Upper lobe of left lung (tissue), 6 donors: ENCODE measurements around the gene ADAP1. TPM values are rescaled to one million over a fixed set of nuclear protein-coding genes. Genes with fewer than 3 reads are reported as not detected.

ENCODE experiments used
- ATAC-seq, 2 donors: fragments of 200-7000 bp; cut with Tn5 transposase; one replicate each; pipeline ENCODE4 v1.9.1; 2022; ENCODE audit warnings: mild to moderate bottlenecking in 2 of 2, moderate library complexity in 2 of 2; ENCODE audit not compliant: low FRiP score in 2 of 2
- DNase-seq, 2 donors: peaks; one replicate each; pipeline ENCODE4 v3.0.0-alpha.2; 2019 to 2020
- H3K27ac ChIP-seq, 4 donors: fragments of 200-600 bp; sonication (generic); one replicate each; pipeline ENCODE4 v1.5.1; 2016 to 2019
- H3K27me3 ChIP-seq, 4 donors: fragments of 200-600 bp; sonication (generic); one replicate each; pipeline ENCODE4 v1.5.1; 2017 to 2019
- H3K36me3 ChIP-seq, 4 donors: fragments of 200-600 bp; sonication (generic); one replicate each; pipeline ENCODE4 v1.5.1; 2016 to 2019
- H3K4me1 ChIP-seq, 4 donors: fragments of 200-600 bp; sonication (generic); one replicate each; pipeline ENCODE4 v1.5.1; 2018 to 2019
- H3K4me3 ChIP-seq, 4 donors: fragments of 200-600 bp; sonication (generic); one replicate each; pipeline ENCODE4 v1.5.1; 2017 to 2019; ENCODE audit warnings: mild to moderate bottlenecking in 2 of 4, moderate library complexity in 1 of 4
- H3K9me3 ChIP-seq, 4 donors: fragments of 200-600 bp; sonication (generic); one replicate each; pipeline ENCODE4 v1.5.1; 2018 to 2019
- EP300 ChIP-seq, 4 donors: sonication (generic); formaldehyde crosslinking; IDR thresholded peaks; one replicate each; pipeline ENCODE4 v1.5.1; 2017; ENCODE audit warnings: antibody characterized with exemption in 4 of 4, control low read depth in 2 of 4
- POLR2A ChIP-seq, 4 donors: fragments of 450-650 bp; IDR thresholded peaks; one replicate each; pipeline ENCODE4 v1.5.1; 2016 to 2017; ENCODE audit warnings: antibody characterized with exemption in 4 of 4, mild to moderate bottlenecking in 2 of 4
- POLR2AphosphoS5 ChIP-seq, 2 donors: sonication (generic); formaldehyde crosslinking; IDR thresholded peaks; one replicate each; pipeline ENCODE4 v1.5.1; 2017; ENCODE audit warnings: antibody characterized with exemption in 2 of 2
- WGBS, 2 donors: methylation state at CpG; one replicate each; pipeline ENCODE4 v1.1.5; 2017 to 2018; 5-methylcytosine and 5-hydroxymethylcytosine counted together
- total RNA-seq, 6 donors: library from RNA; depleted of rRNA in 4 of 6; stranded (reverse); fragments of >200 nt in 4 of 6; gene quantifications; one replicate each; pipeline versions ENCODE4 v1.1.0 to v1.2.1, GENCODE V29; 2016 to 2021
- TF ChIP-seq, protein P1 (sequence below), 6 experiments: fragments of 450-650 bp in 4 of 6; fragments of 200-600 bp in 2 of 6; sonication (generic) in 2 of 6; IDR thresholded peaks; one replicate each; pipeline ENCODE4 v1.5.1; 2016 to 2019; ENCODE audit warnings: antibody characterized with exemption in 6 of 6
- donor health status: DM: no; HTN: no; CAD: no; lungs with moderate emphysema.
- donor health status: DM: no; HTN: yes; CAD: no; lungs with severe emphysema.

ADAP1 gene
- total RNA-seq, 6 donors from 2014 or later: 31.0 to 109 (median 37.5) TPM

DNA sequence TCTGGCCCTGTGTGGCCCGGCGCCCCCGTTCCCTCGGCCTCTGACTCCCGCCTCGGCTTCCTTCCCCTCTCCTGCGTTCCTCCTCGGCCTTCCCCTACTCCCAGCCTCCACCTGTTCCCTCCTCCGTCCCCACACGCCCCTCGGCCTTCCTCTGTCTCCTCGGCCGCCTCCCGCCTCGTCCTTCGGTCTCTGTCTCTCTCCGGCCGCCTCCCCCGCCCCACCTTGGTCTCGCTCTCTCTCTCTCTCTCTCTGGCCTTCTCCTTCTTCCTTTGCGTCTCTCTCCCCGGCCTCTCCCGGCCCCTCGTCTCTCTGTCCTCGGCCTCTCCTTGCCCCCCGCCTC, 77.5 kb downstream of the ADAP1 start:
- ATAC-seq (peak in 1 of 2 donors; percentile 14), DNase-seq (no peak)
- Histone ChIP-seq H3K4me1 (peaks cover 29 to 45% (median 37%) of the 10 kb centered on the region in 4 donors), H3K4me3 (peak overlapping the region; percentile 90 to 96 (median 94)), H3K36me3 (peaks cover 6 to 19% (median 9%) of the 10 kb centered on the region in 4 donors), H3K27me3 (no peaks in the 10 kb centered on the region), H3K9me3 (peaks cover 0 to 4% (median 0%) of the 10 kb centered on the region in 4 donors), H3K27ac (peak overlapping the region; percentile 83 to 93 (median 90))
- TF ChIP-seq POLR2AphosphoS5 (IDR thresholded peaks at IDR 0.05) (no peak), POLR2A (IDR thresholded peaks at IDR 0.05) (no peak), EP300 (IDR thresholded peaks at IDR 0.05) (no peak)
- TF ChIP-seq, protein P1, sequence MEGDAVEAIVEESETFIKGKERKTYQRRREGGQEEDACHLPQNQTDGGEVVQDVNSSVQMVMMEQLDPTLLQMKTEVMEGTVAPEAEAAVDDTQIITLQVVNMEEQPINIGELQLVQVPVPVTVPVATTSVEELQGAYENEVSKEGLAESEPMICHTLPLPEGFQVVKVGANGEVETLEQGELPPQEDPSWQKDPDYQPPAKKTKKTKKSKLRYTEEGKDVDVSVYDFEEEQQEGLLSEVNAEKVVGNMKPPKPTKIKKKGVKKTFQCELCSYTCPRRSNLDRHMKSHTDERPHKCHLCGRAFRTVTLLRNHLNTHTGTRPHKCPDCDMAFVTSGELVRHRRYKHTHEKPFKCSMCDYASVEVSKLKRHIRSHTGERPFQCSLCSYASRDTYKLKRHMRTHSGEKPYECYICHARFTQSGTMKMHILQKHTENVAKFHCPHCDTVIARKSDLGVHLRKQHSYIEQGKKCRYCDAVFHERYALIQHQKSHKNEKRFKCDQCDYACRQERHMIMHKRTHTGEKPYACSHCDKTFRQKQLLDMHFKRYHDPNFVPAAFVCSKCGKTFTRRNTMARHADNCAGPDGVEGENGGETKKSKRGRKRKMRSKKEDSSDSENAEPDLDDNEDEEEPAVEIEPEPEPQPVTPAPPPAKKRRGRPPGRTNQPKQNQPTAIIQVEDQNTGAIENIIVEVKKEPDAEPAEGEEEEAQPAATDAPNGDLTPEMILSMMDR (IDR thresholded peaks at IDR 0.05): no peak
- 1% methylated on average over 20 to 25 of the region's 26 CpGs for WGBS, 2 donors

DNA sequence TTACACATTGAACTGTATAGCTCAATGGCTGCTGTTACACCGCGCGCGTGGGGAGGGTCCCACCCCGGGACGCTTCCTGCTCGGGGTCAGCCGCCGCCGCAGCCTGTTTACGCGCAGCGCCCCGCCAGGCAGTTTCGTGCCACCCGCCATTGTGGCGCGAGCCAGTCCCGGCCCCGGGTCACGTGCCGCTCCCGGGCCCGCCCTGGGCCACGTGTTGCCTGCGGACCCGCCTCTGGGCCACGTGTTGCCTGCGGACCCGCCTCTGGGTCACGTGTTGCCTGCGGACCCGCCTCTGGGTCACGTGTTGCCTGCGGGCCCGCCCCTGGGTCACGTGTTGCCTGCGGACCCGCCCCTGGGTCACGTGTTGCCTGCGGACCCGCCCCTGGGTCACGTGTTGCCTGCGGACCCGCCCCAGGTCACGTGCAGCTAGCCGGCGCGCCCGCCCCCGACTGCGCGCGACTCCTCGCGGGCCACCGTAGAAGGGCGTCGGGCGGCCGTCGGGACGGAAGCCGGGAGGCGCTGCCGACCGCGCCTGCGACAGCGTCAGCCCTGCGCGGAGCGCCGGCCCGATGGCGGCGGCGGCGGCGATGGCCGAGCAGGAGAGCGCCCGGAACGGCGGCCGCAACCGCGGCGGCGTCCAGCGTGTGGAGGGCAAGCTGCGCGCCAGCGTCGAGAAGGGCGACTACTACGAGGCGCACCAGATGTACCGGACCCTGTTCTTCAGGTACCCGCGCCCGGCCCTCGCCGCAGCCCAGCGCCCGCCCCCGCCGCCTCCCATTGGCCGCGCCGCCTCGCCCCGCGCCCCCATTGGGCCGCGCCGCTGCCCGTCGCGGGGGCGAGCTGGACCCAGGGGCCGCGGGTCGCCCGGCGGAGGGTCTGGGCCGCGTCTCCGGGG, 78.2 kb downstream of the ADAP1 start, which contains the start of gene GET4:
GET4 (plus strand) TSS at position 478 of the 895 bp plus-strand sequence; CDS start at position 570, 92 bp downstream.
- H3K36me3 ChIP-seq: peaks cover 6 to 25% (median 14%) of the 10 kb centered on the region in 4 donors
- DNase-seq (peak; percentile 98 to 99), ATAC-seq (peak; percentile 89 to 93)
- peaks cover 29 to 45% (median 37%) of the 10 kb centered on the region in 4 donors for H3K4me1 ChIP-seq
- H3K4me3 ChIP-seq: peak within 1 kb of the TSS; percentile 90 to 96 (median 94)
- H3K27me3 ChIP-seq: no peaks in the 10 kb centered on the region
- peak within 1 kb of the TSS; percentile 83 to 93 (median 90) for H3K27ac ChIP-seq
- H3K9me3 ChIP-seq: peaks cover 0 to 4% (median 0%) of the 10 kb centered on the region in 4 donors
- peak; percentile 90 to 95 for TF ChIP-seq POLR2AphosphoS5 (IDR thresholded peaks at IDR 0.05)
- TF ChIP-seq, protein P1 (IDR thresholded peaks at IDR 0.05): peak in 5 of 6 experiments; percentile 20 to 57 (median 51)
- TF ChIP-seq EP300 (IDR thresholded peaks at IDR 0.05): peak in 1 of 4 donors; percentile 74
- TF ChIP-seq POLR2A (IDR thresholded peaks at IDR 0.05): peak in 3 of 4 donors; percentile 61 to 87 (median 71)
- WGBS, 2 donors: 0 to 1% methylated on average over 46 to 66 of the region's 129 CpGs

DNA sequence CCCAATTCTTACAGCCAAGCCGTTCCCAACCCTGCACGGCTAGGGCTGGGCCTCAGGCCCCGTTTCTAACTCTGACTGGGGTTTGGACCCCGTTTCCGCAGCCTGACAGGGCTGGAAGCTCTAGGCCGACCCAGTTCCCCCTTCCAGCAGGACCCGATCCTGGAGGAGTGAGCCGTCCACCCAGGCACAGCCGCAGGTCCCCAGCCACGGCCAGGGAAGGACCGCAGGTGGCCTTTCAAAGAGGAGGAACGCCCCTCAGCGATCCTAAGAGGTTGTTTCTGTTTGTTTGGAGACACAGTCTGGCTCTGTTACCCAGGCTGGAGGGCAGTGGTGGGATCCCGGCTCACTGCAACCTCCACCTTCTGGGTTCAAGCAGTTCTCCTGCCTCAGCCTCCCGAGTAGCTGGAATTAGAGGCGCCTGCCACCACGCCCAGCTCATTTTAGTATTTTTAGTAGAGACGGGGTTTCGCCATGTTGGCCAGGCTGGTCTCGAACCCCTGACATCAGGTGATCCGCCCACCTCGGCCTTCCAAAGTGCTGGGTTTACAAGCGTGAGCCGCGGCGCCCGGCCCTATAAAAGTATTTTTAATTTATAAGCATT, 78.9 kb downstream of the ADAP1 start:
- Histone ChIP-seq H3K9me3 (peaks cover 0 to 4% (median 0%) of the 10 kb centered on the region in 4 donors), H3K27ac (peak overlapping the region; percentile 78 to 93 (median 81)), H3K36me3 (peaks cover 6 to 32% (median 15%) of the 10 kb centered on the region in 4 donors), H3K27me3 (no peaks in the 10 kb centered on the region), H3K4me1 (peaks cover 29 to 45% (median 37%) of the 10 kb centered on the region in 4 donors), H3K4me3 (peak overlapping the region in 3 of 4 donors; percentile 44 to 95 (median 94))
- TF ChIP-seq POLR2AphosphoS5 (IDR thresholded peaks at IDR 0.05): no peak
- TF ChIP-seq POLR2A (IDR thresholded peaks at IDR 0.05): peak in 1 of 4 donors; percentile 14
- DNase-seq (peak in 1 of 2 donors; percentile 79), ATAC-seq (no peak)
- 76 to 85% methylated on average over 23 to 27 of the region's 27 CpGs for WGBS, 2 donors

DNA sequence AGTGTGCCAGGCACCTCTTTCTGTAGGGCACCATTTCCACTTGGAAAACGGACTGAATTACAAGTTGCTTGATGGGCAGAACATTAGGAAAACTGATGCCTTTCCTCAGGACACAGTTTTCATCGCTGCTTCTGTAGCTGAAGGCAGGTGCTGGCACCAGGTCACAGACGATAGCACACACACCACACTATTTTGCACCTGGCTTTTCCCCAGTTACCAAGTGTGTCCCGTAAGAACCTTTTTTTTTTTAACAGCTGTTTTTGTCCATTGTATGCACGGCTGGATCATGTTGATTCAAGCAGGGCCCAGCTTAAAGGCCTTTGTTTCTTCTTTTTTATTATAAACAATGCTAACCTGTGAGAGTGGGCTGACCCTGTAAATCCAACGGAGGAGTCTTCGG, 79.4 kb downstream of the ADAP1 start:
- Histone ChIP-seq H3K36me3 (peaks cover 6 to 37% (median 17%) of the 10 kb centered on the region in 4 donors), H3K4me3 (no peak overlapping the region), H3K27me3 (no peaks in the 10 kb centered on the region), H3K9me3 (peaks cover 0 to 4% (median 0%) of the 10 kb centered on the region in 4 donors), H3K27ac (peak overlapping the region; percentile 78 to 93 (median 81)), H3K4me1 (peaks cover 29 to 45% (median 36%) of the 10 kb centered on the region in 4 donors)
- WGBS, 2 donors: 82 to 90% methylated on average over 7 of the region's 7 CpGs
- TF ChIP-seq EP300 (IDR thresholded peaks at IDR 0.05) (no peak), POLR2AphosphoS5 (IDR thresholded peaks at IDR 0.05) (no peak), POLR2A (IDR thresholded peaks at IDR 0.05) (no peak)
- TF ChIP-seq, protein P1 (IDR thresholded peaks at IDR 0.05): no peak
- DNase-seq (no peak), ATAC-seq (no peak)
